Activated naive CD4-positive, alpha-beta T cell treated with anti-CD3 and anti-CD28 coated beads, Interleukin-2, amount 50 U/mL, for 24 hours (primary cell): Measurements from ENCODE around the gene PEAK1.

Experiments used
- H3K27ac Mint-ChIP-seq: one replicate; pipeline ENCODE4 v1.8.0; 2021; ENCODE audit warnings: mild to moderate bottlenecking, mixed read lengths
- H3K27me3 Mint-ChIP-seq: one replicate; pipeline ENCODE4 v1.8.0; 2021; ENCODE audit warnings: mixed read lengths
- H3K36me3 Mint-ChIP-seq: one replicate; pipeline ENCODE4 v1.8.0; 2021; ENCODE audit warnings: mixed read lengths
- H3K4me1 Mint-ChIP-seq: one replicate; pipeline ENCODE4 v1.8.0; 2021; ENCODE audit warnings: mixed read lengths
- H3K4me3 Mint-ChIP-seq: one replicate; pipeline ENCODE4 v1.8.0; 2021; ENCODE audit warnings: mild to moderate bottlenecking, mixed read lengths
- H3K9me3 Mint-ChIP-seq: one replicate; pipeline ENCODE4 v1.8.0; 2021; ENCODE audit warnings: mixed read lengths

PEAK1 gene

GRCh38 chr15:77225646-77226045 lies 194.3 kb downstream of the PEAK1 start:
- Mint-ChIP-seq H3K9me3 (no peaks in the 10 kb centered on the region), H3K27me3 (no peaks in the 10 kb centered on the region), H3K27ac (no peak overlapping the region), H3K4me1 (peaks cover 18% of the 10 kb centered on the region), H3K4me3 (no peak overlapping the region), H3K36me3 (peaks cover under 1% of the 10 kb centered on the region)

- Mint-ChIP-seq H3K36me3 (no peaks in the 10 kb centered on the region), H3K4me3 (no peak overlapping the region), H3K27ac (no peak overlapping the region), H3K9me3 (no peaks in the 10 kb centered on the region), H3K27me3 (no peaks in the 10 kb centered on the region), H3K4me1 (peaks cover 18% of the 10 kb centered on the region)
These were observed 194.8 kb downstream of the PEAK1 start for GRCh38 chr15:77225088-77225487.

- Mint-ChIP-seq H3K4me3 (no peak overlapping the region), H3K27ac (no peak overlapping the region), H3K4me1 (peaks cover 18% of the 10 kb centered on the region), H3K27me3 (no peaks in the 10 kb centered on the region), H3K9me3 (no peaks in the 10 kb centered on the region), H3K36me3 (no peaks in the 10 kb centered on the region)
These were observed 195.6 kb downstream of the PEAK1 start for GRCh38 chr15:77224352-77224751.

- Mint-ChIP-seq H3K4me3 (no peak overlapping the region), H3K4me1 (peaks cover 16% of the 10 kb centered on the region), H3K27ac (no peak overlapping the region), H3K9me3 (no peaks in the 10 kb centered on the region), H3K36me3 (peaks cover 2% of the 10 kb centered on the region), H3K27me3 (no peaks in the 10 kb centered on the region)
These were observed 198.2 kb downstream of the PEAK1 start for GRCh38 chr15:77221708-77222107.

DNA sequence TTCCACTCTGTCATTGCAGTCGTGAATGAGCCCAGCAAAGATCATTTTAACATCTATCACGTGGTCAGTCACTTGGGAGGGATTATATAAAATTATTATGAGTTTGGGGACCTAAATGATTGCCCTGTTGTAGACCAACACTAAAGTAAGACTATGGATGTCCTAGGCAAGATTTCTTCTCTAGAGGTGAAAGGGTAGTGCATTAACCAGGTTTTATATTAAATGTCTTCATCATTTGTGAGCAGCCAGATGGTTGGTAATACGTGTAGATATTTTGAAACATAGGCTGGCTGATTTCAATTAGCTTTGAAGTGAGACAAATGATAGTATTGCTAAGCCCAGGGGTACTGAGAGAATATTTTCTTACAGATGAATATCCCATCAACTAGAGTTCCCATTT lies 198.7 kb downstream of the PEAK1 start:
- Mint-ChIP-seq H3K4me3 (no peak overlapping the region), H3K36me3 (peaks cover 2% of the 10 kb centered on the region), H3K27ac (no peak overlapping the region), H3K4me1 (peaks cover 14% of the 10 kb centered on the region), H3K9me3 (no peaks in the 10 kb centered on the region), H3K27me3 (no peaks in the 10 kb centered on the region)

DNA sequence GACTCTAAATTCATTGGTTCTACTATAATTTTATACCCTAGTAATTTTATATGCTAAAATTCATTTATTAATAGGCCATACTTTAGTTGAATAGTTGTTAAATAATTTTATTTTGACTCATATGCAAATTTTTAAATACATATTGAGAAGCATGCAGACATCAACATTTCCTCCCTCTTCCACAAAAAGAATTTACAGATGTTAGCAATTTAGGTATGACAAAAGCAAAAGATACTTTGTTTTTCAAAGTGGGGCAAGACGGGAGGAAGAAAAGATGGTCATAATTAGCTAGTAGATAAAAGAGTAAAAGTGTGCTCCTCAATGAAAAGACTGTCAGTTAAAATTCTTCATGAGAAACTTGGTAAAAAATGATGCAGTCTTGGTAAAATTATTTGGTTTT lies 200.1 kb downstream of the PEAK1 start:
- Mint-ChIP-seq H3K4me1 (peaks cover 8% of the 10 kb centered on the region), H3K27ac (no peak overlapping the region), H3K27me3 (no peaks in the 10 kb centered on the region), H3K4me3 (no peak overlapping the region), H3K36me3 (peaks cover 2% of the 10 kb centered on the region), H3K9me3 (no peaks in the 10 kb centered on the region)

GRCh38 chr15:77209221-77209620 lies 210.7 kb downstream of the PEAK1 start:
- peaks cover 6% of the 10 kb centered on the region for H3K36me3 Mint-ChIP-seq
- no peak overlapping the region for H3K4me3 Mint-ChIP-seq

GRCh38 chr15:77208241-77208640 lies 211.7 kb downstream of the PEAK1 start:
- Mint-ChIP-seq H3K27ac (no peak overlapping the region), H3K4me3 (no peak overlapping the region), H3K9me3 (peaks cover 4% of the 10 kb centered on the region), H3K4me1 (peaks cover 17% of the 10 kb centered on the region), H3K36me3 (peaks cover 6% of the 10 kb centered on the region), H3K27me3 (no peaks in the 10 kb centered on the region)

More at GRCh38 chr15:77209221-77209620, 210.7 kb downstream of the PEAK1 start:
- Mint-ChIP-seq H3K4me1 (peaks cover 17% of the 10 kb centered on the region), H3K9me3 (peaks cover 4% of the 10 kb centered on the region), H3K27me3 (no peaks in the 10 kb centered on the region), H3K27ac (peak overlapping the region; percentile 12)

GRCh38 chr15:77201665-77202064 lies 218.2 kb downstream of the PEAK1 start:
- Mint-ChIP-seq H3K9me3 (peaks cover 12% of the 10 kb centered on the region), H3K4me3 (no peak overlapping the region), H3K27ac (no peak overlapping the region), H3K27me3 (no peaks in the 10 kb centered on the region), H3K36me3 (peaks cover 17% of the 10 kb centered on the region), H3K4me1 (no peaks in the 10 kb centered on the region)

DNA sequence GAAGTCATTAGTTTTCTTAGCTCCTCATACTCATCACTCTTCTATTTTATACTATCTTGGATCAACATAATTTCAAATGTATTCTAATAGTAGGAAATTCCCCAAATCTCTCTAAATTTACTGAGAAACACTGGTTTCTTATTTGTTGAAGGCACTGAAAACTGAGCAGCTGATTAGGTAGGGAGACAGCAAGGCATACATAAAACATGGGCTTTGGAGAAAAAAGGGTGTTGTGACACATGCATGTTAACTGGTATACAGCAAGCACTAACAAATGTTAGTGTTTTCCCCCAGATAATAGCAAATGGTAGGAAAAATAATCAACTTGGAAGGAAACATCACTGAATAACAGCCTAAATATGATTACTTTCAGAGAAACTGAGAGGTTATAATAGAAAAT lies 223.5 kb downstream of the PEAK1 start:
- H3K4me3 Mint-ChIP-seq = no peak overlapping the region
- H3K27me3 Mint-ChIP-seq = no peaks in the 10 kb centered on the region
- peaks cover 3% of the 10 kb centered on the region for H3K4me1 Mint-ChIP-seq
- H3K36me3 Mint-ChIP-seq = peaks cover 17% of the 10 kb centered on the region
- peaks cover 12% of the 10 kb centered on the region for H3K9me3 Mint-ChIP-seq
- H3K27ac Mint-ChIP-seq = no peak overlapping the region

- H3K4me3 Mint-ChIP-seq = no peak overlapping the region
- peaks cover 3% of the 10 kb centered on the region for H3K4me1 Mint-ChIP-seq
- peaks cover 17% of the 10 kb centered on the region for H3K36me3 Mint-ChIP-seq
- no peaks in the 10 kb centered on the region for H3K27me3 Mint-ChIP-seq
- no peak overlapping the region for H3K27ac Mint-ChIP-seq
- H3K9me3 Mint-ChIP-seq = peaks cover 12% of the 10 kb centered on the region
These were observed 224.3 kb downstream of the PEAK1 start for GRCh38 chr15:77195586-77195985.

- H3K4me1 Mint-ChIP-seq = peaks cover 28% of the 10 kb centered on the region
- no peaks in the 10 kb centered on the region for H3K27me3 Mint-ChIP-seq
- no peak overlapping the region for H3K27ac Mint-ChIP-seq
- H3K9me3 Mint-ChIP-seq = no peaks in the 10 kb centered on the region
- no peaks in the 10 kb centered on the region for H3K36me3 Mint-ChIP-seq
- no peak overlapping the region for H3K4me3 Mint-ChIP-seq
These were observed 227.5 kb downstream of the PEAK1 start for GRCh38 chr15:77192451-77192850.

GRCh38 chr15:77191230-77191834 lies 228.6 kb downstream of the PEAK1 start:
- H3K27ac Mint-ChIP-seq = no peak overlapping the region
- H3K27me3 Mint-ChIP-seq = no peaks in the 10 kb centered on the region
- H3K4me1 Mint-ChIP-seq = peaks cover 39% of the 10 kb centered on the region
- no peaks in the 10 kb centered on the region for H3K9me3 Mint-ChIP-seq
- no peaks in the 10 kb centered on the region for H3K36me3 Mint-ChIP-seq
- H3K4me3 Mint-ChIP-seq = no peak overlapping the region

- H3K4me1 Mint-ChIP-seq = peaks cover 49% of the 10 kb centered on the region
- peak overlapping the region; percentile 91 for H3K27ac Mint-ChIP-seq
- no peaks in the 10 kb centered on the region for H3K9me3 Mint-ChIP-seq
- no peaks in the 10 kb centered on the region for H3K36me3 Mint-ChIP-seq
- peak overlapping the region; percentile 53 for H3K4me3 Mint-ChIP-seq
- no peaks in the 10 kb centered on the region for H3K27me3 Mint-ChIP-seq
These were observed 232.0 kb downstream of the PEAK1 start for GRCh38 chr15:77187751-77188464.

- no peaks in the 10 kb centered on the region for H3K36me3 Mint-ChIP-seq
- H3K27ac Mint-ChIP-seq = peak overlapping the region; percentile 66
- no peaks in the 10 kb centered on the region for H3K27me3 Mint-ChIP-seq
- H3K9me3 Mint-ChIP-seq = no peaks in the 10 kb centered on the region
- H3K4me3 Mint-ChIP-seq = no peak overlapping the region
- peaks cover 58% of the 10 kb centered on the region for H3K4me1 Mint-ChIP-seq
These were observed 233.3 kb downstream of the PEAK1 start for GRCh38 chr15:77186594-77187011.

GRCh38 chr15:77185242-77185785 lies 234.6 kb downstream of the PEAK1 start:
- Mint-ChIP-seq H3K4me3 (no peak overlapping the region), H3K27me3 (no peaks in the 10 kb centered on the region), H3K27ac (peak overlapping the region; percentile 14), H3K36me3 (peaks cover 5% of the 10 kb centered on the region), H3K9me3 (no peaks in the 10 kb centered on the region), H3K4me1 (peaks cover 70% of the 10 kb centered on the region)
